Cortex of kidney (tissue), 1 donor: ENCODE data around the gene MBD3L2.
"Not testable (repeated sequence)": the region's sequence is repeated elsewhere in the genome, so short reads cannot be mapped to it uniquely, and the experiment has no call there.

Experiments used
- DNase-seq: peaks from one replicate; lab custom pipeline; 2025; lab: John Stamatoyannopoulos, UW

The MBD3L2 gene

GRCh38 chr19:7063339-7063738 is 14.2 kb downstream of the MBD3L2 start:
- no peak for DNase-seq

- no peak for DNase-seq
Observed at GRCh38 chr19:7063764-7064418, 14.8 kb downstream of the MBD3L2 start.

- not testable (repeated sequence) for DNase-seq
Observed at GRCh38 chr19:7067122-7067521, 18.0 kb downstream of the MBD3L2 start.

GRCh38 chr19:7067716-7068115 is 18.6 kb downstream of the MBD3L2 start:
- no peak for DNase-seq

GRCh38 chr19:7068599-7068998 is 19.5 kb downstream of the MBD3L2 start:
- DNase-seq: no peak

- peak; percentile 61 for DNase-seq
Observed at GRCh38 chr19:7069042-7069903, 20.2 kb downstream of the MBD3L2 start, which contains the start of gene ZNF557. Gene ZNF557, plus strand, starts transcription at chr19:7069703. Its CDS starts 5,372 bp downstream, at chr19:7075075.

GRCh38 chr19:7069904-7070226 is 20.7 kb downstream of the MBD3L2 start:
- no peak for DNase-seq

- DNase-seq: no peak
Observed at GRCh38 chr19:7072541-7072940, 23.4 kb downstream of the MBD3L2 start.

- DNase-seq: no peak
Observed at GRCh38 chr19:7074705-7075282, 25.7 kb downstream of the MBD3L2 start.

GRCh38 chr19:7076151-7076550 is 27.0 kb downstream of the MBD3L2 start:
- DNase-seq: no peak

GRCh38 chr19:7078008-7078407 is 28.9 kb downstream of the MBD3L2 start:
- no peak for DNase-seq

- DNase-seq: no peak
Observed at GRCh38 chr19:7083076-7083956, 34.2 kb downstream of the MBD3L2 start.

GRCh38 chr19:7088999-7089398 is 39.9 kb downstream of the MBD3L2 start:
- no peak for DNase-seq

- no peak for DNase-seq
Observed at GRCh38 chr19:7098096-7098495, 49.0 kb downstream of the MBD3L2 start.

GRCh38 chr19:7098701-7099596 is 49.8 kb downstream of the MBD3L2 start:
- DNase-seq: peak; percentile 76

- DNase-seq: no peak
Observed at GRCh38 chr19:7099597-7099921, 50.4 kb downstream of the MBD3L2 start.
